WTC11 (cell line): Measurements from ENCODE around the gene MAPT.

Experiments used
- CREM ChIP-seq: sonication (generic); formaldehyde crosslinking; IDR thresholded peaks from 2 replicates; pipeline ENCODE4 v1.8.1; 2022; ENCODE audit warnings: mild to moderate bottlenecking, missing genetic modification reagents, moderate library complexity
- ZNF232 ChIP-seq: sonication (generic); formaldehyde crosslinking; IDR thresholded peaks from 2 replicates; pipeline ENCODE4 v1.8.0; 2022; ENCODE audit warnings: mild to moderate bottlenecking, missing genetic modification reagents
- TF ChIP-seq, protein P1 (sequence below): fragments of 250-450 bp; sonication (Bioruptor Pico); IDR thresholded peaks from 2 replicates; pipeline ENCODE4 v2.1.2; 2022; ENCODE audit warnings: mild to moderate bottlenecking, moderate library complexity
- TF ChIP-seq, protein P2 (sequence below): fragments of 200-600 bp; IDR thresholded peaks from 2 replicates; pipeline ENCODE4 v1.8.0; 2022; ENCODE audit warnings: antibody characterized with exemption

DNA sequence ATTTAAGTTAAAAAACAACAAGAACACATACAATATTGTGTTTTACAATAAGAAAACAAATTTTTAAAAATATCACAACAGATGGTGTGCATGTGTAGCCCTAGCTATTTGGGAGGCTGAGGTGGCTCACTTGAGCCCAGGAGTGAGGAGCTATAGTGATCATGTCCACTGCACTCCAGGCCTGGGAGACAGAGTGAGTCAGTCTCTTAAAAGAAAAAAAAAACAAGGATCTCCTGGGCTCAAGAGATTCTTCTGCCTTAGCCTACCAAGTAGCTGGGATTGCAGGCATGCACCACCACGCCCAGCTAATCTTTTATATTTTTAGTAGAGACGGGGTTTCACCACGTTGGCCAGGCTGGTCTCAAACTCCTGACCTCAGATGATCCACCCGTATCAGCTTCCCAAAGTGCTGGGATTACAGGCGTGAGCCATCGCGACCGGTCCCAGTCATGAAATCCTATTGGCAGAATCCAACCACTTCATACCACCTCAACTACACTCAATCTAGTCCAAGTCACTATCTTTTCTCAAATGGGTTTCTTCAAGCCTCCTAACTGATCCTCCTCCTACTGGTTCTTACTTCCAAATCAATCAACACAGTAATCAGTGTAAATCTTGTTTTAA is 159.7 kb downstream of the MAPT start:
- TF ChIP-seq ZNF232 (no peak), CREM (CRISPR knock-in tag) (no peak)
- TF ChIP-seq, protein P1, sequence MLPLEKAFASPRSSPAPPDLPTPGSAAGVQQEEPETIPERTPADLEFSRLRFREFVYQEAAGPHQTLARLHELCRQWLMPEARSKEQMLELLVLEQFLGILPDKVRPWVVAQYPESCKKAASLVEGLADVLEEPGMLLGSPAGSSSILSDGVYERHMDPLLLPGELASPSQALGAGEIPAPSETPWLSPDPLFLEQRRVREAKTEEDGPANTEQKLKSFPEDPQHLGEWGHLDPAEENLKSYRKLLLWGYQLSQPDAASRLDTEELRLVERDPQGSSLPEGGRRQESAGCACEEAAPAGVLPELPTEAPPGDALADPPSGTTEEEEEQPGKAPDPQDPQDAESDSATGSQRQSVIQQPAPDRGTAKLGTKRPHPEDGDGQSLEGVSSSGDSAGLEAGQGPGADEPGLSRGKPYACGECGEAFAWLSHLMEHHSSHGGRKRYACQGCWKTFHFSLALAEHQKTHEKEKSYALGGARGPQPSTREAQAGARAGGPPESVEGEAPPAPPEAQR (CRISPR knock-in tag): no peak
- TF ChIP-seq, protein P2, sequence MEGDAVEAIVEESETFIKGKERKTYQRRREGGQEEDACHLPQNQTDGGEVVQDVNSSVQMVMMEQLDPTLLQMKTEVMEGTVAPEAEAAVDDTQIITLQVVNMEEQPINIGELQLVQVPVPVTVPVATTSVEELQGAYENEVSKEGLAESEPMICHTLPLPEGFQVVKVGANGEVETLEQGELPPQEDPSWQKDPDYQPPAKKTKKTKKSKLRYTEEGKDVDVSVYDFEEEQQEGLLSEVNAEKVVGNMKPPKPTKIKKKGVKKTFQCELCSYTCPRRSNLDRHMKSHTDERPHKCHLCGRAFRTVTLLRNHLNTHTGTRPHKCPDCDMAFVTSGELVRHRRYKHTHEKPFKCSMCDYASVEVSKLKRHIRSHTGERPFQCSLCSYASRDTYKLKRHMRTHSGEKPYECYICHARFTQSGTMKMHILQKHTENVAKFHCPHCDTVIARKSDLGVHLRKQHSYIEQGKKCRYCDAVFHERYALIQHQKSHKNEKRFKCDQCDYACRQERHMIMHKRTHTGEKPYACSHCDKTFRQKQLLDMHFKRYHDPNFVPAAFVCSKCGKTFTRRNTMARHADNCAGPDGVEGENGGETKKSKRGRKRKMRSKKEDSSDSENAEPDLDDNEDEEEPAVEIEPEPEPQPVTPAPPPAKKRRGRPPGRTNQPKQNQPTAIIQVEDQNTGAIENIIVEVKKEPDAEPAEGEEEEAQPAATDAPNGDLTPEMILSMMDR: no peak
